Colonic mucosa (tissue), 4 donors: Measurements from ENCODE around the gene MROH8. TPM values are rescaled to one million over a fixed set of nuclear protein-coding genes. Genes with fewer than 3 reads are reported as not detected.

Experiments
- DNase-seq: peaks from one replicate; pipeline ENCODE4 v3.0.0-alpha.2; 2020
- H3K27ac ChIP-seq: fragments of 200-600 bp; one replicate; pipeline ENCODE4 v1.8.0; 2021
- H3K27me3 ChIP-seq: fragments of 200-600 bp; one replicate; pipeline ENCODE4 v1.8.0; 2021
- H3K36me3 ChIP-seq: fragments of 200-600 bp; one replicate; pipeline ENCODE4 v1.8.0; 2021
- H3K4me1 ChIP-seq: fragments of 200-600 bp; one replicate; pipeline ENCODE4 v1.8.0; 2021; ENCODE audit warnings: mild to moderate bottlenecking
- H3K4me3 ChIP-seq: fragments of 200-600 bp; one replicate; pipeline ENCODE4 v1.8.0; 2021
- H3K9ac ChIP-seq, 2 donors: one replicate each; pipeline ENCODE4 v1.7.0; 2013; ENCODE audit warnings: control low read depth in 2 of 2, low read depth in 2 of 2, low read length in 2 of 2
- H3K9me3 ChIP-seq: fragments of 200-600 bp; one replicate; pipeline ENCODE4 v1.8.0; 2021
- intact Hi-C: fragments of 100-400 bp; cut with DNase I; formaldehyde crosslinking; loops from one replicate; pipeline ENCODE4 v1.14.1; 2022
- total RNA-seq, 2 donors: library from RNA; stranded (reverse); fragmentation: NEBNext Ultra II Directional in 1 of 2; extraction: Animal tissue kit (Norgen Biotek cat#: 25700) in 1 of 2; gene quantifications; one replicate each; pipeline ENCODE4 v1.2.1, GENCODE V29; 2021
- TF ChIP-seq, protein P1 (sequence below): fragments of 200-600 bp; IDR thresholded peaks from one replicate; pipeline ENCODE4 v1.8.0; 2022; ENCODE audit warnings: antibody characterized with exemption, mild to moderate bottlenecking
- donor health status: healthy.
- donor health status: DM: no; HTN: no; CAD: no.
- donor health status: DM: no; HTN: no; CAD: no.

The MROH8 gene
- total RNA-seq, 2 donors from 2014 or later = 0.90 to 1.3 TPM

DNA sequence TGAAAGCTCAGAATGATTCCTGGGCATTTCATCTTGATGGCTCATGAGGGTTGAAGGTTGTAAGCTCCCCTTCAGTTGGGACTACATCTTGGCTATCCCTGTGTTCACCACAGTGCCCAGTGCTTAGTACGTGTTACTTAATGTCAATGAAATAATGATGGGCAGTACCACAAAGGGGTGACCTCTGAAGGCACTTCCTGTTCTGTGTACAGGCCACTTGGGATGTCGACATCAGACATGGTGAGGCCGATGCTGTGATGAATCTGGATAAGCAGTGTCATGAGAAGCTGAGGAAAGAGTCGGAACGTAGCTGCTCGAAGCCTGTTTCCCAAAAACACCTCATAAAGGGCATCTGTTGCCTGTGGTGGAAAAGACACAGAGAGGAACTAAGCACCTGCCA, 55.9 kb downstream of the MROH8 start:
- H3K36me3 ChIP-seq = no peaks in the 10 kb centered on the region
- TF ChIP-seq, protein P1, sequence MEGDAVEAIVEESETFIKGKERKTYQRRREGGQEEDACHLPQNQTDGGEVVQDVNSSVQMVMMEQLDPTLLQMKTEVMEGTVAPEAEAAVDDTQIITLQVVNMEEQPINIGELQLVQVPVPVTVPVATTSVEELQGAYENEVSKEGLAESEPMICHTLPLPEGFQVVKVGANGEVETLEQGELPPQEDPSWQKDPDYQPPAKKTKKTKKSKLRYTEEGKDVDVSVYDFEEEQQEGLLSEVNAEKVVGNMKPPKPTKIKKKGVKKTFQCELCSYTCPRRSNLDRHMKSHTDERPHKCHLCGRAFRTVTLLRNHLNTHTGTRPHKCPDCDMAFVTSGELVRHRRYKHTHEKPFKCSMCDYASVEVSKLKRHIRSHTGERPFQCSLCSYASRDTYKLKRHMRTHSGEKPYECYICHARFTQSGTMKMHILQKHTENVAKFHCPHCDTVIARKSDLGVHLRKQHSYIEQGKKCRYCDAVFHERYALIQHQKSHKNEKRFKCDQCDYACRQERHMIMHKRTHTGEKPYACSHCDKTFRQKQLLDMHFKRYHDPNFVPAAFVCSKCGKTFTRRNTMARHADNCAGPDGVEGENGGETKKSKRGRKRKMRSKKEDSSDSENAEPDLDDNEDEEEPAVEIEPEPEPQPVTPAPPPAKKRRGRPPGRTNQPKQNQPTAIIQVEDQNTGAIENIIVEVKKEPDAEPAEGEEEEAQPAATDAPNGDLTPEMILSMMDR = no peak
- H3K4me1 ChIP-seq = no peaks in the 10 kb centered on the region
- H3K4me3 ChIP-seq = no peak overlapping the region
- H3K27me3 ChIP-seq = no peaks in the 10 kb centered on the region
- no peak overlapping the region for H3K27ac ChIP-seq
- no peak for DNase-seq
- H3K9ac ChIP-seq = no peak overlapping the region
- intact Hi-C loops = no loop called here
- no peaks in the 10 kb centered on the region for H3K9me3 ChIP-seq

DNA sequence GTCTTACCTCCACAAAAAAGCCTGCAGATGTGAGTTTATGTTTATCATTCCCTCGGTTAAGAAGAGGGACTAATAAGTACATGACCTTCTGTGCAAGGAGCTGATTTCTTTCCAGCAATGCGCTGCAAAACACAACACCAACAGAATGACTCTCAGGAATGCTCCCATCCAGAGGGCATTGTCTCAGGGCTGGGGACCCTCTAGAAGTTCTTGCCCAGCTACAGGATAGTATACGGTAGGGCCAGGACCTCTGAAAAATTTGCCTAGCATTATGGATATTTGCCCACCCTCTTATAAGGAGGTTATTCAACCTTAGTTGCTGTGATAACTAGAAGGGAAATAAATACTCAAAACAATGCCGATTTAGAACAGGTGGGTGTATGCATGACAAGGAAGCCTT, 58.9 kb downstream of the MROH8 start:
- intact Hi-C loops = no loop called here

DNA sequence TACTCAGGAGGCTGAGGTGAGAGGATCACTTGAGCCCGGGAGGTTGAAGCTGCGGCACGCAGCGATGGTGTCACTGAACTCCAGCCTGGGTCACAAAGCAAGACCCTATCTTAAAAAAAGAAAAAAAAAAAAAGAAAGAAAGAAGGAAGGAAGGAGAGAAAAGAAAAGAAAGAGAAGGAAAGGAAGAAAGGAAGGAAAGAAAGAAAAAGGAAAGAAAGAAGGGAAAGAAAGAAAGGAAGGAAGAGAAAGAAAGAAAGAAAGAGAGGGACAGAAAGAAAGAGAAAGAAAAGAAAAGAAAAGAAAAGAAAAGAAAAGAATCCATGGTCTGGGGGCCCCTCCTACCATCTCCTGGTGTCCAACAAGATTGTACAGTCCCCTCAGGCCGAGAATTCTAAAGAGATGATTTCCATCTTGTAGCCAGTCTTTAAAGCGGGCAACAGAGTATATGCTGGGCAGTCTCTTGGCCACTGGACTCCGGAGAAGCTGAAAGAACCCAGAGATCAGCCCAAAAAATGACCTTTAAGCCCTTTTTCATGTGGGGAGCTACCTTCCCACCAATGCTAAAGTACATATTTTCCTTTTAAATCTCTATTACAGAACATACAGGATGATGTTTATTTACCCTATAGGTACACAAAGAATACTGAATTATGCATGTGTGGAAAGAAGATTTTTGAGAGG, 59.9 kb downstream of the MROH8 start:
- DNase-seq = no peak
- H3K9me3 ChIP-seq = no peaks in the 10 kb centered on the region
- H3K27me3 ChIP-seq = no peaks in the 10 kb centered on the region
- no peak overlapping the region for H3K27ac ChIP-seq
- TF ChIP-seq, protein P1 = no peak
- no peaks in the 10 kb centered on the region for H3K36me3 ChIP-seq
- intact Hi-C loops = no loop called here
- H3K4me3 ChIP-seq = no peak overlapping the region
- no peak overlapping the region for H3K9ac ChIP-seq
- H3K4me1 ChIP-seq = no peaks in the 10 kb centered on the region

More for the DNA sequence above, 58.9 kb downstream of the MROH8 start:
- no peak for DNase-seq
- TF ChIP-seq, protein P1 = no peak
- H3K4me3 ChIP-seq = no peak overlapping the region
- H3K27me3 ChIP-seq = no peaks in the 10 kb centered on the region
- H3K27ac ChIP-seq = no peak overlapping the region
- no peaks in the 10 kb centered on the region for H3K4me1 ChIP-seq
- H3K9me3 ChIP-seq = no peaks in the 10 kb centered on the region
- no peaks in the 10 kb centered on the region for H3K36me3 ChIP-seq
- H3K9ac ChIP-seq = no peak overlapping the region

DNA sequence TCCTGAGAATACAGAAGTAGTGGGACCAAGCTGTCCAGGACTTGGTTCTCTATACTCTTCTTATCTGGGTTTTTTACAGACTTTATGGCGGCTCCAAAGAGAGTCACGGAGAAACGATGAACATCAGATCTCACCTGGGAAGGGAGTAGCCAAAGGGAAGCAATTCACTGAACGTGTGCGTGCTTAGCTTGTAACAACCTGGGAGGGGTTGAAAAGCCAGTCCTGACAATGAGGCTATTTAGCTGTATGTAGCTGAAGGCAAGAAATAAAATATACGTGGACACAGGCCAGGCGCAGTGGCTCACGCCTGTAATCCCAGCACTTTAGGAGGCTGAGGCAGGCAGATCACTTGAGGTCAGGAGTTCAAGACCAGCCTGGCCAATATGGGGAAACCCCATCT, 65.3 kb downstream of the MROH8 start:
- TF ChIP-seq, protein P1 = no peak
- Histone ChIP-seq H3K36me3 (no peaks in the 10 kb centered on the region), H3K4me3 (no peak overlapping the region), H3K27me3 (no peaks in the 10 kb centered on the region), H3K9me3 (no peaks in the 10 kb centered on the region), H3K4me1 (no peaks in the 10 kb centered on the region), H3K27ac (no peak overlapping the region), H3K9ac (no peak overlapping the region)
- DNase-seq = peak; percentile 25
- intact Hi-C loops = no loop called here

DNA sequence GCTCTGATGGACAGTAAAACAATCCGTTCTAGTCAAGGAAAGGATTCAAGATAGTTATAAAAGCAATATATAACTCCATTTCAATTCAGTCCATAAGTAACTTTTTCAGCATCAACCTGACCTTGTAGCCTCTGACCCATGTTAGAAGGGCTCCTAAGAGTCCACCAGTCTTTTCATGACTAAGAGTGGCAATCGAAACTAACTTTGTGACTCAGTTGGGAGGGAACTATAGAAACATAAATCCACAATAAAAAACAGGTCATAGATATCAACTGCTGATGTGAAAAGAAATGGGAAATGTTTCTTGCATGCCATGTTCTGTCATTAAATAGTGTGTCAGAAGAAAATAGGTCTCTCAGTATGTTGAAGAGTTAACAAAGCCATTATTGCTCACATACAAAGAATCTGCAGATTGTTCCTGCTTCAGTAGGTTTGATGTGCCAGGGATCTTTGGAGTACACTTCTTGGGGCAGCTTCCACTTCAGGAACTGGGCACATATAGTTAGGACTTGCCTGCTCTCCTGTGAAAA, 67.4 kb downstream of the MROH8 start:
- DNase-seq = no peak
- TF ChIP-seq, protein P1 = no peak
- H3K9me3 ChIP-seq = no peaks in the 10 kb centered on the region
- H3K36me3 ChIP-seq = no peaks in the 10 kb centered on the region
- H3K4me3 ChIP-seq = no peak overlapping the region
- no peaks in the 10 kb centered on the region for H3K27me3 ChIP-seq
- H3K9ac ChIP-seq = no peak overlapping the region
- no peaks in the 10 kb centered on the region for H3K4me1 ChIP-seq
- H3K27ac ChIP-seq = no peak overlapping the region
- intact Hi-C loops = no loop called here
